Mesendoderm (in vitro differentiated cells): ENCODE measurements around the gene HMCN2.

ENCODE experiments used
- DNase-seq: peaks from one replicate; pipeline ENCODE4 v3.0.0; 2013
- H2AK5ac ChIP-seq: 2 replicates; pipeline ENCODE4 v1.6.1; 2013; ENCODE audit warnings: low read length, inconsistent platforms
- H2BK120ac ChIP-seq: 2 replicates; pipeline ENCODE4 v1.6.1; 2013; ENCODE audit warnings: low read depth, mild to moderate bottlenecking, low read length, moderate library complexity, mixed read lengths
- H2BK15ac ChIP-seq: replicated peaks from 2 replicates; pipeline ENCODE4 v1.6.1; 2013; ENCODE audit warnings: low read depth, mild to moderate bottlenecking, moderate library complexity
- H2BK5ac ChIP-seq: 2 replicates; pipeline ENCODE4 v1.6.1; 2013; ENCODE audit warnings: low read length, inconsistent platforms
- H3K18ac ChIP-seq: 2 replicates; pipeline ENCODE4 v1.6.1; 2013; ENCODE audit warnings: mild to moderate bottlenecking, low read length, mixed read lengths
- H3K23ac ChIP-seq: one replicate; pipeline ENCODE4 v1.6.1; 2013; ENCODE audit warnings: low read length
- H3K27ac ChIP-seq: 2 replicates; pipeline ENCODE4 v1.5.1; 2013; ENCODE audit warnings: low read depth, mild to moderate bottlenecking, inconsistent platforms, low read length, moderate library complexity
- H3K27me3 ChIP-seq: 2 replicates; pipeline ENCODE4 v1.6.1; 2013; ENCODE audit warnings: low read length, control low read depth, mild to moderate bottlenecking, inconsistent platforms; ENCODE audit not compliant: insufficient read depth, poor library complexity
- H3K36me3 ChIP-seq: 2 replicates; pipeline ENCODE4 v1.6.1; 2013; ENCODE audit warnings: low read length, inconsistent platforms; ENCODE audit not compliant: control insufficient read depth, insufficient read depth
- H3K4ac ChIP-seq: one replicate; pipeline ENCODE4 v1.6.1; 2013; ENCODE audit warnings: low read depth, mild to moderate bottlenecking, low read length, moderate library complexity
- H3K4me1 ChIP-seq: 2 replicates; pipeline ENCODE4 v1.6.1; 2013; ENCODE audit warnings: low read depth, low read length, inconsistent platforms; ENCODE audit not compliant: control insufficient read depth
- H3K4me2 ChIP-seq: 2 replicates; pipeline ENCODE4 v1.6.1; 2013; ENCODE audit warnings: low read length
- H3K4me3 ChIP-seq: 2 replicates; pipeline ENCODE4 v1.5.1; 2013; ENCODE audit warnings: mild to moderate bottlenecking, low read length
- H3K56ac ChIP-seq: one replicate; pipeline ENCODE4 v1.6.1; 2013; ENCODE audit warnings: low read length
- H3K79me1 ChIP-seq: 2 replicates; pipeline ENCODE4 v1.6.1; 2013; ENCODE audit warnings: low read length, inconsistent platforms
- H3K79me2 ChIP-seq: 2 replicates; pipeline ENCODE4 v1.6.1; 2013; ENCODE audit warnings: mild to moderate bottlenecking, low read length; ENCODE audit not compliant: control insufficient read depth, insufficient read depth
- H3K9ac ChIP-seq: 2 replicates; pipeline ENCODE4 v1.6.1; 2013; ENCODE audit warnings: low read length, inconsistent platforms
- H4K5ac ChIP-seq: one replicate; pipeline ENCODE4 v1.6.1; 2013; ENCODE audit warnings: low read length
- H4K8ac ChIP-seq: one replicate; pipeline ENCODE4 v1.6.1; 2013; ENCODE audit warnings: low read depth, mild to moderate bottlenecking, control low read depth, low read length, moderate library complexity
- WGBS: extraction: QIAGEN DNeasy Blood & Tissue Kit; methylation state at CpG from one replicate; pipeline ENCODE4 v1.1.7; 2013; ENCODE audit warnings: low lambda C conversion rate, missing lambda C conversion rate; ENCODE audit not compliant: insufficient coverage; ENCODE audit errors: extremely low coverage; 5-methylcytosine and 5-hydroxymethylcytosine counted together

HMCN2 gene

DNA sequence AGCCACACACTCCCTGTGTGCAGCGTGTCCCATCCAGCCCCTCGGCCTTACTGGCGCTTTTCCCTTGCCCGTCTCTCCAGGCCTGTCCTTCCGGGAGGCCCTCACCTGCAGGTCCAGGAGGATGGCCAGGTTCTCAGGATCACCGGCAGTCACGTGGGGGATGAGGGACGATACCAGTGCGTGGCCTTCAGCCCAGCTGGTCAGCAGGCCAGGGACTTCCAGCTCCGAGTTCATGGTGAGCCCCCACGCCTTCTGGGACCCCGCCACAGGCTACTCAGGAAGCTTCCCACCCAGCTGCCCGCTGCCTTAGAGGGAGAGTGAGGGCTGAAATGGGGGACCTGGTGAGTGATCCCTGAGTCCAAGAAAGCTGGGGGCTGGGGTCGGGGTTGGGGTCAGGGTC is 85.8 kb downstream of the HMCN2 start:
- no peak overlapping the region for H2BK120ac ChIP-seq
- no peak overlapping the region for H3K4ac ChIP-seq
- no peak for DNase-seq
- no peaks in the 10 kb centered on the region for H3K4me1 ChIP-seq
- no peaks in the 10 kb centered on the region for H3K36me3 ChIP-seq
- no peak overlapping the region for H4K8ac ChIP-seq
- no peaks in the 10 kb centered on the region for H3K27me3 ChIP-seq
- H4K5ac ChIP-seq = no peak overlapping the region
- no peak overlapping the region for H3K23ac ChIP-seq
- H3K27ac ChIP-seq = no peak overlapping the region
- H3K4me3 ChIP-seq = no peak overlapping the region
- H2BK15ac ChIP-seq = no peak overlapping the region
- no peak overlapping the region for H2BK5ac ChIP-seq
- H3K56ac ChIP-seq = peak overlapping the region; percentile 34
- no peaks in the 10 kb centered on the region for H3K79me2 ChIP-seq
- no CpG with 5 or more reads among the region's 14 CpGs for WGBS
- no peak overlapping the region for H3K9ac ChIP-seq
- no peak overlapping the region for H3K4me2 ChIP-seq
- no peak overlapping the region for H2AK5ac ChIP-seq
- H3K18ac ChIP-seq = no peak overlapping the region
- H3K79me1 ChIP-seq = no peaks in the 10 kb centered on the region

DNA sequence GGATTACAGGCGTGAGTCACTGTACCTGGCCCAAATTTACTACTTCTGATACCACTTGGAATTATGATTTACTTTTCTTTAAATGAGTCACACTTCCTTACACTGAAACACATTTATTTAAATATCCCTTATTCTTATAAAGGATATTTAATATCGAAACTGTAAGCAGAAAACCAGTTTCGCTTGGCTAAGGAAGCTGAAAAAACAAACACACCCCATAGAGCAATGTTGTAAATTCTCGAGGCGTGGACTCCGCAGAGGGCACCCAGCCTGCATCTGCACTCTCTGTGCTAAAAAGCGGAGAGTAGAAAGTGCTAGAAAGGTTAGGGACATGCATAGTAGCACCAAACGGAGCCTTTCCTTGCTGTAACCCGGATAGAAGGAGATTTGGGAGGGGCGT is 86.5 kb downstream of the HMCN2 start:
- Histone ChIP-seq H3K9ac (no peak overlapping the region), H4K8ac (no peak overlapping the region), H4K5ac (no peak overlapping the region), H3K4me1 (no peaks in the 10 kb centered on the region), H3K4me2 (no peak overlapping the region), H3K27me3 (no peaks in the 10 kb centered on the region), H3K4ac (no peak overlapping the region), H3K27ac (no peak overlapping the region), H2BK15ac (no peak overlapping the region), H3K4me3 (no peak overlapping the region), H2BK5ac (no peak overlapping the region), H2AK5ac (no peak overlapping the region), H3K18ac (no peak overlapping the region), H2BK120ac (no peak overlapping the region), H3K23ac (no peak overlapping the region), H3K36me3 (no peaks in the 10 kb centered on the region), H3K79me1 (no peaks in the 10 kb centered on the region), H3K79me2 (no peaks in the 10 kb centered on the region), H3K56ac (no peak overlapping the region)
- WGBS = no CpG with 5 or more reads among the region's 10 CpGs
- no peak for DNase-seq

GRCh38 chr9:130352586-130353285 is 87.2 kb downstream of the HMCN2 start:
- Histone ChIP-seq H4K8ac (no peak overlapping the region), H3K36me3 (no peaks in the 10 kb centered on the region), H2BK15ac (no peak overlapping the region), H3K9ac (no peak overlapping the region), H3K18ac (no peak overlapping the region), H3K23ac (no peak overlapping the region), H3K27ac (no peak overlapping the region), H3K27me3 (no peaks in the 10 kb centered on the region), H3K4me2 (no peak overlapping the region), H2BK5ac (no peak overlapping the region), H4K5ac (no peak overlapping the region), H2AK5ac (no peak overlapping the region), H3K4ac (no peak overlapping the region), H3K4me1 (no peaks in the 10 kb centered on the region), H3K79me1 (no peaks in the 10 kb centered on the region), H3K79me2 (no peaks in the 10 kb centered on the region), H2BK120ac (no peak overlapping the region), H3K4me3 (no peak overlapping the region), H3K56ac (no peak overlapping the region)
- DNase-seq = no peak
- no CpG with 5 or more reads among the region's 17 CpGs for WGBS

DNA sequence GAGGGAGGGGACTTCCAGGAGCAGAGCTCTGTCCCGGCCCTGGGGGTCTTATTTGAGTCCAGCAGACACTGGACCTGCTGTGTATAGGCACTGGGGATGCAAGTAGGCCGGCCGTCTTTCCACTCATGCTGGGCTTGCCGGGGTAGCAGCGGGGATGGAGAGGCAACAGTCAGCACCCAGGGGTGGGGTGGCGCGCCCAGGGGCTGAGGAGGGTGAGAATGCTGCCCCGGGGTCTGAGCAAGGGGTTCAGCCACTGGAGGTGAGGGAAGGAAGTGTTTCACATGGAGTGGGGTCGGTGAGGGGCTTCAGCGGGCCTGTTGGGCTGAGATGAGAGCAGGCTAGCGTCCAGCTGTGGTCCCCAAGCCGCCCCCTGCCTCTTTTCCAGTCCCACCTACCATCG is 88.8 kb downstream of the HMCN2 start:
- H2BK120ac ChIP-seq = no peak overlapping the region
- WGBS = no CpG with 5 or more reads among the region's 13 CpGs
- DNase-seq = no peak
- no peak overlapping the region for H3K4me3 ChIP-seq
- H3K4me1 ChIP-seq = no peaks in the 10 kb centered on the region
- H3K79me2 ChIP-seq = no peaks in the 10 kb centered on the region
- no peak overlapping the region for H3K9ac ChIP-seq
- H2BK5ac ChIP-seq = no peak overlapping the region
- no peaks in the 10 kb centered on the region for H3K79me1 ChIP-seq
- H3K4ac ChIP-seq = no peak overlapping the region
- no peak overlapping the region for H3K23ac ChIP-seq
- no peak overlapping the region for H4K5ac ChIP-seq
- no peak overlapping the region for H3K4me2 ChIP-seq
- H2AK5ac ChIP-seq = no peak overlapping the region
- no peak overlapping the region for H3K27ac ChIP-seq
- no peaks in the 10 kb centered on the region for H3K27me3 ChIP-seq
- no peaks in the 10 kb centered on the region for H3K36me3 ChIP-seq
- H2BK15ac ChIP-seq = no peak overlapping the region
- H3K18ac ChIP-seq = no peak overlapping the region
- H4K8ac ChIP-seq = no peak overlapping the region
- H3K56ac ChIP-seq = no peak overlapping the region

DNA sequence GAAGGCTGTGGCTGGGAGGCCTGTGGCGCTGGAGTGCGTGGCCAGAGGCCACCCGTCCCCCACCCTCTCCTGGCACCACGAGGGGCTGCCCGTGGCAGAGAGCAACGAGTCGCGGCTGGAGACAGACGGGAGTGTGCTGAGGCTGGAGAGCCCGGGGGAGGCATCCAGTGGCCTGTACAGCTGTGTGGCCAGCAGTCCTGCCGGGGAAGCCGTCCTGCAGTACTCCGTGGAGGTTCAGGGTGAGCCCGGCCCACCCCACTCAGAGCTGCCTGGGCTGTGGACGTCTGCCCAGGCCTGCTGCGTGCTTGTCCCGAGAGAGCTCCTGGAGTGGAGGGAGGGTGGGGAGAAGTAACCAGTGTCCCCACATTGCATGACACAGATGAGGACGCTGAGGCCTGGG is 89.2 kb downstream of the HMCN2 start:
- no CpG with 5 or more reads among the region's 18 CpGs for WGBS
- no peak for DNase-seq
- Histone ChIP-seq H3K18ac (no peak overlapping the region), H3K27me3 (no peaks in the 10 kb centered on the region), H3K4me1 (no peaks in the 10 kb centered on the region), H3K9ac (no peak overlapping the region), H3K23ac (no peak overlapping the region), H3K4me2 (no peak overlapping the region), H3K79me1 (no peaks in the 10 kb centered on the region), H2BK5ac (no peak overlapping the region), H3K27ac (no peak overlapping the region), H3K4me3 (no peak overlapping the region), H4K8ac (no peak overlapping the region), H3K79me2 (no peaks in the 10 kb centered on the region), H3K56ac (no peak overlapping the region), H4K5ac (no peak overlapping the region), H3K36me3 (no peaks in the 10 kb centered on the region), H2BK120ac (no peak overlapping the region), H2AK5ac (no peak overlapping the region), H3K4ac (no peak overlapping the region), H2BK15ac (no peak overlapping the region)

- H3K79me1 ChIP-seq = no peaks in the 10 kb centered on the region
- H3K4me3 ChIP-seq = no peak overlapping the region
- no peak overlapping the region for H4K5ac ChIP-seq
- H3K56ac ChIP-seq = no peak overlapping the region
- no peak overlapping the region for H2BK120ac ChIP-seq
- no peak overlapping the region for H4K8ac ChIP-seq
- no peak overlapping the region for H3K4ac ChIP-seq
- no peaks in the 10 kb centered on the region for H3K27me3 ChIP-seq
- H3K4me2 ChIP-seq = no peak overlapping the region
- no peak overlapping the region for H3K18ac ChIP-seq
- no peak overlapping the region for H2BK15ac ChIP-seq
- H3K4me1 ChIP-seq = no peaks in the 10 kb centered on the region
- no peak overlapping the region for H3K27ac ChIP-seq
- H2AK5ac ChIP-seq = no peak overlapping the region
- H2BK5ac ChIP-seq = no peak overlapping the region
- no CpG with 5 or more reads among the region's 13 CpGs for WGBS
- no peak overlapping the region for H3K9ac ChIP-seq
- H3K36me3 ChIP-seq = no peaks in the 10 kb centered on the region
- H3K23ac ChIP-seq = no peak overlapping the region
- H3K79me2 ChIP-seq = no peaks in the 10 kb centered on the region
- no peak for DNase-seq
Observed at GRCh38 chr9:130356033-130356432, 90.5 kb downstream of the HMCN2 start.
